VCaP (cell line): ENCODE measurements around the gene ARAF.

Source experiments
- H3K27ac ChIP-seq: fragments of 450-650 bp; 2 replicates; pipeline ENCODE4 v1.5.1; 2017
- CTCF ChIP-seq: fragments of 450-650 bp; conservative IDR thresholded peaks from 2 replicates; pipeline ENCODE4 v1.5.1; 2017; ENCODE audit warnings: mild to moderate bottlenecking, moderate library complexity

ARAF gene

DNA sequence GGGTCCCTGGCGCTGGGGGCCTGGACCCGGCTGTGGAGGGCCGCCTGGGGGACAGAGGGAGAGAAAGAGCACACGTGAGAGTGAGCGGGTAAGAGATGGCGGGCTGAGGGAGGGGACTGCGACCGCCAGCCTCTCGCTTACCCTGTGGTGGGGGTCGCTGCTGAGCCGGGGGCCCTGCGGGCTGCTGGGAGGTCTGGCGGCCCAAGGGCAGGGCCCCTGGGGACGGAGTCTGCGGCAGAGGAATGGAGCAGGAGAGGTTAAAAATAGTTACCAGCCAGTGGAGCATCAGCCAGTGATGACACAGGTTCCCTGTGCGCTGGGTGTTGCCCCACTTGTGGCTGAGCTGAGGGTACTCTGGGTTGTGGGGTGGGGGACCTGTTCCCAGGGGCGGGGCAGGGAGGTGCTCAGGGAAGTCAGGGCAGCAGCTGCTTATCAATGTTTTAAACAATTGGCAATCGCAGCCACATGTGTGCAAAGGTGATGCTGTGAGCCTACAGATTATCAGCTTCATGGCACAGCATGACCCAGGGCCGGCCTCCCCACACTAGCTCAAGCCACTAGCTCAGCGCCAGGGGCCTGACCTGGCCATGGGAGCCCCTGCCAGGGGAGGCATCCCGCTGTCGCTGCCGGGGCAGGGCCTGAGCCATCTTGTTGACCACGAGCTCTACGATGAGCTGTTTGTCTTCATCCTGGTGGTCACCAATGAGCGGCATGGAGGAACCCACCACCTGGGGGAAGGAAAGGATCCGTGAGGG is 13.7 kb downstream of the ARAF start:
- no peak overlapping the region for H3K27ac ChIP-seq

DNA sequence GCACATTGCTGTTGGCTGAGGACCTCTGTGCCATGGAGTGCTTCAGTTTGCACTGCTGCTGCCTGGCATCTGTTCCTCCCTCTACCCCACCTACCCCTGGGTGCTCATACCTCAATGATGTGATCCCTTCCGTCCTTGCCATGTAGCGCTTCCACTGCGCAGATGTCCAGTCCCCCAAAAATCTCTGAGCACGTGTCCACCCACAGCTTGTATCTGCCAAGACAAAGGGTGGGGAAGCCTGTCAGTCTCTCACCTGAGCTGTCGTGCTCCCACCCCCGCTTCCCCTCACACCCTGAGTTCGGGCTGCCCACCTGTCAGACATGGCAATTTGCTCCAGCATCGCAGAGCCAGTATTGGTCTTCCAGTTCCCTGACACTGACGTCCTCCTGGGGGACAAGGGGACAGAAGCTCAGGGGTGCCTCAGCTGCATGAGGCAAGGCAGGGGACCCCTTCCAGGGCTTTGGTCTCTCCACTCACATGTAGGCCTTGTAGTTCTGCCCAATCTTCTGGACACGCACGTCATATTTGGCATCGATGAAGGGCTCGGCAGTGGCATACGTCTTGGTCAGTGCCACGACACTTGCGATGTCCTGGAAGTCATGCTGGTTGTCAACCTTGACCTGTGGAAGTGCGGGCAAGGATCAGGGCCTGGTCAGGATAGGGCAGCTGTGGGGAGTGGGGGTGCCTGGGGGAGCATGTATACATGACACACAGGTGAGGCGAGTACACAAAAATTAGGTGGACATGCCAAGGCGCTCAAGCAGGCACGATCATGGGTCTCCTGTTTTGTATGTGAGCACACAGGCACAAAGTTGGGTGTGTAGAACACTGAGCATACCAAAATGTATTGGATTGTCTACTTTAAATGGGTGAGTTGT is 15.3 kb downstream of the ARAF start:
- no peak overlapping the region for H3K27ac ChIP-seq
- TF ChIP-seq CTCF: no peak

More for the DNA sequence above, 13.7 kb downstream of the ARAF start:
- TF ChIP-seq CTCF: no peak

DNA sequence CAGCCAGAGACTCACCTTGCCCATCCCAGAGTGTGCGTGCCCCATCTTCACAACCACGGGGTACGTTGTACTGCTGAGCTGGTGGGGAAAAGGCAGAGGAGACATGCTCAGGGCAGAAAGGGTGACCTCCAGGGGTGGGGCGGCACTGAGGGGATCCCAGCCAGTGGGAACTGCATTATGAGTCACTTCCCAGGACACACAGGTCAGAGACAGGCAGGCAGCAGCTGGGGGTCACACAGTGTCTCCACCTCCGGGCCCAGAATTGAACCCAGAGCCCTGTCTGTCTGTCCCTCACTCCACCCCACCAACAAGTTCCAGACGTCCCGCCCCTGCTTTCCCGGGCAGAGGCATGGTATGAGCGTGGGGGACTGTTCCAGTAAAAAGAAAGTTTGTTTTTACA is 16.4 kb downstream of the ARAF start:
- no peak overlapping the region for H3K27ac ChIP-seq
- no peak for TF ChIP-seq CTCF

DNA sequence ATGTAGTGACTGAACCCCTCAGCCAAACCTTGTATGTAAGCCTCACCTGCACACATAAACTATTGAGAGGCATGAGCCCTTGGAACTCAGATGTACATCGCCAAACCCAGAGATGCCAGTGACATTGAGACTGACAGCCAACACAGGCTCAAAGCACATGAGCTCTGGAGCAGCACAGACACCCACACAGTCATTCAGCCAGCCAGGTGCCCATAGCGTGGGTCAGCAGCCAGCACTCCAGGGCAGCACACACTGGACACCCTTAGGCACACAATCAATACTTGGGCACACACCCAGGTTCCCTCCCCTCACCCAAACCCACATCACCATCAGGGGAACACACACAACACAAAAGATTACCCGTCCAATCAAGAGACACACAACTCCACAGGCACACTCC is 16.9 kb downstream of the ARAF start:
- no peak overlapping the region for H3K27ac ChIP-seq
- no peak for TF ChIP-seq CTCF

- no peak for TF ChIP-seq CTCF
- no peak overlapping the region for H3K27ac ChIP-seq
Observed at GRCh38 chrX:47578692-47579091, 17.7 kb downstream of the ARAF start.

DNA sequence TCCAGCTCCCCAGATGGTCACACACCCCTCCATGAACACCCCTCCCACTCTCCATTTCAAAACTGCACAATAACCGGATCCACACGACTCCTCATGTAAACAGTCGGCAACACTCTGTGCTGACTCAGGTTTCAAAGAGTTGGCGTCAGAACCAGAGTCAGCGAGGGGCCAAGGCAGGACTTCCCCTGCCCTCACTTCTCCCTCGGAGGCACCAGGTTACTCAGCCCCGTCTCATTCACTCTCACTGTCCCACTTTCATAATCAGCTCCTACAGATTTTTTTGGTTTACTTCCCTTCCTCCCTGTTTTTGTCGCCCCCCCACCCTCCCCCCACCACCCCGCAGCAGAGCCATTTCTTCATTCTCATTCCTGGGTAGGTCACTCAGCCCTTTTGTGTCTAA is 18.5 kb downstream of the ARAF start:
- no peak for TF ChIP-seq CTCF
- H3K27ac ChIP-seq: no peak overlapping the region
